T-helper 9 cell (primary cell): Measurements from ENCODE around the gene TBX15.

Source experiments
- DNase-seq: peaks from one replicate; pipeline ENCODE4 v3.0.0-alpha.2; 2020

TBX15 gene

DNA sequence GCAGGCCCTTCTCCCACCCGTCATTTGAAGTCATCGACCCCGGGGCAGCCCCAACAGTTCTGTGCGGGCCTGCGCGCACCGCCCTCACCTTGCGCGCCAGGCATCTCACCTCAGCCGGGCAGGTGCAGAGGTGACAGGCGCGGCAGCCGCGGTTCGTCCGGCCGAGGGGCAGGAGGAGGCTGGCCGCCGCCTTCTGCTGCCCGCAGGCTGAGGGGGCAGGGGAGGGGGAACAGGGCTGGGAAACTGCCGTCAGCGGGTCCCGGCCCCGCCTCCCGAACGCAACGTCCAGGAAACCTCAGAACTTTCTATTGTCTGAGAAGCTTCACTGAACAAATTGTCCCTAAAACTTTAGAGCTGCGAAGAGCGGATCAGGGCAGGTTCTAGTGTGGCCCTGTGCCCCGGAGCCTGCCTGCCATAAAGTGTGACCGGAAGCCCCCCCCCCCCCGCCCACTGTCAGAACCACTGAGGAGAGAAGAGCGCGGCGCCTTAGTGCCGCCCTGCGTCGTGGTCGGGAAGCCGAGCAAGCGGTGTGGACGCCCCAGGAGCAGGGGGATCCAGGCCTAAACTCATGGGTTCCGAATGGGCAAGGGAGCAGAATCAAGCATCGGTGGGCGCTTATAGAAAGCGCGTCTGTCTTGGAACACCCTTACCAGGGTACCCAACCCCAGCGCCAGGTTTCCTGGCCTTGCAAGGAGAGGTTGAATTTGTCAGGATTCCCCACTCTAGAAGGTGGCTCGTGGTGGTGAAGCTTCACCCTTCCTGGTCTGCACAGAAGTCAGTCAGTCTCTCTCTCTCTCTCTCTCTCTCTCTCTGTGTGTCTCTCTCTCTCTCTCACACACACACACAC lies 13.3 kb upstream of the TBX15 start:
- no peak for DNase-seq

DNA sequence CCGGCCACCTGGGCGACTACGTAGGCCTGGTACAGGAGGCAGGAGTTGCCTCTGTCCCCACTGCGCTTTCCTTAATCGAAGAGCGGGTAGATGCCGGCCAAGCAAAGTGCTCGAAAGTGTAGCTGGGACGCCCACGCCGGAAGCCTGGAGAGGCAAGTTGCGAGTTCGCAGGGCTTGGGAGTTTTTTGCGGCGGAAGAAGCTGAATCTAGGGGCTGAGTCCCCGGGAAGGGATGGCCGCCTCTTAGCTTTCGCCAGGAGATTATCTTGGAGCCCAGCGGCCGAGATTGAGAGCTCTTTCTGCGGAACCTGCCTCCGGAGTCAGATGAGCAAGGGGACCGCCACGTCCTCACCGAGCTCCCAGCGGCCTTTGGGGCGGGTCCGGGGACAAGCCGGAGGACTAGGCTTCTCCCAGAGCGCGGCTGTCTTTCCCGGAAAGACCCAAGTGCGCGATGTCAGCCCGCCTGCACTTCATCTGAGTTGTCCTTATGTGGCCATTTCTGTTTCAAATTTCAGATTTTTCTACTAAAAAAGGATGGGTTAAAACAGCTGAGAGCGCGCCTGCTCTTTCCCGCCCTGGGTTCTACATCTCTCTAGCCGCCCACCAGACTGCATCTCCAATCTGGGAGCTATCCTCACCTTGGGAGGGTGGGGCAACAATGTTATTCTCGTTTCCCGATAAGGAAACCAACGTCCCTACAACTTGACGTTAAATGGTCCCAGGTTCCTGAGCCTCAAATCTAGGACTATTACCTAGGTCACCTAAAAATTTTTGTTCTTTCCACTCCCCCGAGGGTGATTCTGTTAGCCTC lies 12.4 kb upstream of the TBX15 start:
- no peak for DNase-seq

DNA sequence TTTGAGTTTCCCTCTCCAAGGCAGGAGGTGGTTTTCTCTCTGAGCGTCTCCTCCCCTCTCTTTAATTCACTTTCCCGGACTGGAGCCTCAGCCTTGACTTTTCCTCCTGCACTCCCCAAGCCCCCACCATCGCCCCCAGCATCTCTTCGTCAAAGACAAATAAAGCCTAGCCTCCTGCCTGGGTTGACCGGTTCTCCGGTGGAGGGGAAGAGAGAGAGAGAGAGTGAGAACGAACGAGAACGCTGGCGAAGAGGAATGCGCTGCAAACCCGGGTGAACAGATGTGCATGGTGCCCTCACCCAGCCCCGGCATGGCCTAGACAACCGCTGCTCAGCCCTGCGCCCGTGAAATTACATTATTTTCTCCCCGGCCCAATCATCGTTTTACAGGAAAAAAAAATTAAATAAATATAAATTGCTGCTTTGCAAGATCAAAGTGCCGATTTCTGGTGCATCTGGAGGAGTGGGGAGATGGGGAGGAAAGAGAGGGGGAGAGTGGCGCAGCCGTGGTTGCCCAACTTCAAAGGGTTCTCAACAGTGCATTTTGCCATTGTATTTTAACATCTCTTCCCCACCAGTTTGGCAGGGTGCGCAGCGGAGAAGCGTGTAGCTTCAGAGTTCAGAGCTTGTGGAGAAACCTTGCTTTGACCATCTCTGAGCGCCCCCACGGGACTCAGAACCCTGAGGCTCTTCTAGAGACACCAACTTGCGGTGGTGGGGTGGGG lies 11.4 kb upstream of the TBX15 start:
- DNase-seq: no peak

DNA sequence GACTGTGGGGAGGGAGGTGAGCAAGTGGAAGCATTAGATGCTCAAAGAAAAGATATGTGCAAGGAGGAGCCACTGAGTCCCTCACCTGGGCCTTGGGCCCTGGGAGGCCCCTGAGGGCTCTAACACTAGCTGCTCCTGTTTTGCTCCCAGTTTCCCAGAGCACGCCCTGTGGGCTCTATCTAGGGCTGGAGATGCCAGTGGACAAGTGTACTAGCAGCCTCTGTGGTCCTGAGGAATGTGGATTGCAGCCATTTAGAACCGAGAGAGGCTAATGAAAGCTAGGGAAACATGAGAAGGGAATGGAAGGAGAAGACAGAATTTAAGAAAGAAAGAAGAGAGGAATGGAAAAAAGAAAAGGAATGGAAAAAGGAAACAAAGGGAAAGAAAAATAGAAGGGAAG lies 10.0 kb upstream of the TBX15 start:
- no peak for DNase-seq

DNA sequence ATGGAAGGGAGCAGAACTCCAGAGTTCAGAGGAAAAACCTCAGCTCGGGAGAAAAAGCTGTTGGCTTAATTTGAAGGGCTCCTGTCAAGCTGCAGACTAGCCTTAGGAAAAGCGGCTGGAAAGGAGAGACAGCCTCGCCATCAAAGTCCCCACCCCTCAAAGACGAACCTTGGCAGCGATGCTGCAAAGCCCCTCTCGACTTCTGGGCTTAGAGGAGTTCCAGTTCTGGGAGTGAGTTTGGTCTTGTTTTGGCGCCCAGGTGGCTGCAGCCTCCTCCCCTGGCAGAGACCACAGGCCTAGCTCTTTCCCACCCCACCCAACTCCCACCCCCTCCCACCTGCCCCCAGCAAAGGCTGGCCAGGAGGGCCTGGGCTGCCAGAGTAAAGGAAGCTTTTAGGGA lies 9.1 kb upstream of the TBX15 start:
- DNase-seq: no peak

DNA sequence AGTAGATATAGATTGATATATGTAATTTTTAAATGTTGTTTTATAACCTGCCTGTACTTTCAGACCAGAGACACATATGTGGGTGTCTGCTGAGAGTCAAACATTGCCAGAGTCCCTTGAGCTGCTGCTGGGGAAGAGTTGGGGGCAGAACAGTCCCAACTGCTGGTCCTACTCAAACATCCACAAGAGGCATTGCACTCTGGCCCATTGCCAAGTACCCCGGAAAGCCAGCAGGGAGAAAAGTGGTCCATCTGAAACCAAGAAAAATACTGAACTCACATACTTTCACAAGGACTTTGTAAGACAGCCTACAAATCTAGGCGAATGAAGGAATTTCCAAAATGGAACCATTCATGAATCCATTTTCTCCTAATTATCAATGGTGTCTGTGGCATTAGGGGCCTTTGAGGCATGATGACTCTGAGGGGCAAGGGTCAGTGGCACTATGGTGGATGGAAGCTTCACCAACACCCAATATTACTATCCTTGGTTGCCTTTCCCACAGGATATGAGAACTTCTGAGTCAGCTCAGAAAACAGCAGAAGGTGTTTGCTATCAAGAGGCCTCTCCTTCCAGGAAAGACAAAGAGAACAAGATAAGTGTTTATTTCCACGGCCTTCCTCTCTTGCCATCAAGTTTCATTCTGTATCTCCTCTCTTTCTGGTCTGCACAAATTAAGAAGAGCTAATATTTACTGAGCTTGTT lies 7.3 kb upstream of the TBX15 start:
- DNase-seq: no peak

DNA sequence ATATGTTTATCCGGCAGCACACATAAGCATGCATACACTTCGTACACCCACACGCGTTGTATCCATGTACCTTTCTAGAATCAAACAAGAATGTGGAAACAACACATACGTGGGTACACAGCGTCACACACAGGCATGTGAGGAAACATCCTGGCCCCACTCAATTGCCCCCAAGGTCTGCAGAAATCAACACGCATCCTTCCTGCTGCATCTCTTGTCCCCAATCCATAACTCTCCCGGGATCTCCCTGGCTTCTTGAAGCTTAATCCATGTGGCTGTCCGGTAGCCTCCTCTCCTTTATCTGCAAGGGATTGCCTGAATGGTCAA lies 5.5 kb upstream of the TBX15 start:
- no peak for DNase-seq

DNA sequence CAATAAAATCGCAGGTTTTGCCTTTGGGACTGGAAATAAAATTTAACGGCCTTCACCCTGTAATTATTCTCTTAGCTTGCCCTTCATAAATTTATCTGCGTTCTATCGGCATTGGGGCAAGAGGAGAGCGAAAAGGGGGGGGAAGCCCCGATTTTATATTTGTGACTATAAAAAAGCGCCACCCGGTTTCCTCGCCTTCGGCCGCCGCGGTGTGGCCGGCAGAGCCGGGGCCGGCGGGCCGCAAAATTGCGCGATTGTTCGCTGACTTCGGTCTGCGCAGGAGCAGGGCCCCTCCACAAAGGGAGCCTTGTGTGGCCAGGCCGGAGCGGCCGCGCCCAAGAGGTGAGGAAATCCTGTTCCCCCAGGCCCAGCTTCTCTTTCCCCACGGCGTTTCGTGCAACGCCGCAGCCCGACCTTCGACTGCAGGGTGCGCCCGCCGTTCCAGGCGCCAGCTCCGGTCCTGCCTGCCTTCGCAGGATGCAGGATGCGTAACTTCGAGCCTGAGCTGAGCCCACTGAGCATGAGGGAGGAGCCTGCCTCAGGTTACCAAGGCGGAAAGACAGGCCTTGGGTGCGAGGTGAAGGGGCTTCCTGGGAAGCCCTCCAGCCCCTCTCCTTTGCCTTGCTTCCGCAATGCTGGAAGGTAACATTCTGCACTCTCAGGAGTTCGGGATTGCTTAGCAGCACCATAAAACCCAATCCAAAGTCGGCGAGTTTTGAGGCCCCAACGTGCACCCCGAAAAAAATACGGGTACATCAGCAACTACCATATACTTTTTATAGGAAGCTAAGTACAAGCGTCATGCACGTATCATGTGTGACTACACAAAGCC lies 4.9 kb upstream of the TBX15 start:
- no peak for DNase-seq

DNA sequence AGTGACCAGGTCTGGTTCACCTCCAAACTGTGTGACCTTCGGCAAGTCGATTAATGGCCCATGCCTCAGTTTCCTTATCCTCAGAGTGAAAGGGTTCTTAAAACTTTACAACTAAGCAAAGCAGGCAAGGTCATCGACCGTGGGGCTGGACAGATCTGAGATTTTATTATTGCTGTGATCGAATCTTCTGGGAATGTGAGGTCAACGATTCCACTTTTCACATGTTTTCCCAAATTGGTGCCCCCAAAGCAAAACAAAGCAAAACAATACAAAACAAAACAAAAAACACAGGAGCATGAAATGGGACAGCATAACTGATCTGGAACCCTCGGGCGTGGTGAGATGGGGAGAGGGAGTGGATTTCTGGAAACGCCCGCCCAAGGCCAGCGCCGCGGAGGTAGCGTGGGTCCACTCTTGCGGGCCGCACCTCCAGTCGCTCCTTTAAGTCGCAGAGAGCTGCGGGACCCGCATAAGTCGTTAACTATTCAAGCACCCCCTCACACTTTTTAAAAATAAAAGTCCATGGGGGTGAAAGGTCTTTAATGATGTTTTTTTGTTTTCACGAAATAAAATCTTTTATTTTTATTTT lies 4.2 kb upstream of the TBX15 start:
- no peak for DNase-seq

DNA sequence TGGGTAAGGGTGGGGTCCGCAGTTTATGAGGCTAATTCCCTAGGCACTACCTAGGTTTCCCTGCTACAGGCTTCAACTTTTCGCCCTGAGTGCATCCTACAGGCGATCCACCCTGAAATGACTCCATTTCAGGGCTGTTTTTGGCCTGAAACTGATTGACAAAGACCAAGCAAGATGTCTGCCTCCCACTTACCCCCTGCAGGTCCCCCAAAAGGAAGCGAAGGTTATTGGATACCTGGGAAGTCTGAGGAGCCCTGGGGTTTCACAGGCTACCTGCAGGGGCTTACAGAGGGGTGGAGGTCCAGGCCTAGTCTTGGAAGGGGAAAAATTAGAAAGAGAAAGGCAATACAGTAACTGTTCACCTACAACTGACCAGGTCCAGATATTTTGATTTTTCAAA lies 3.3 kb upstream of the TBX15 start:
- DNase-seq: no peak

DNA sequence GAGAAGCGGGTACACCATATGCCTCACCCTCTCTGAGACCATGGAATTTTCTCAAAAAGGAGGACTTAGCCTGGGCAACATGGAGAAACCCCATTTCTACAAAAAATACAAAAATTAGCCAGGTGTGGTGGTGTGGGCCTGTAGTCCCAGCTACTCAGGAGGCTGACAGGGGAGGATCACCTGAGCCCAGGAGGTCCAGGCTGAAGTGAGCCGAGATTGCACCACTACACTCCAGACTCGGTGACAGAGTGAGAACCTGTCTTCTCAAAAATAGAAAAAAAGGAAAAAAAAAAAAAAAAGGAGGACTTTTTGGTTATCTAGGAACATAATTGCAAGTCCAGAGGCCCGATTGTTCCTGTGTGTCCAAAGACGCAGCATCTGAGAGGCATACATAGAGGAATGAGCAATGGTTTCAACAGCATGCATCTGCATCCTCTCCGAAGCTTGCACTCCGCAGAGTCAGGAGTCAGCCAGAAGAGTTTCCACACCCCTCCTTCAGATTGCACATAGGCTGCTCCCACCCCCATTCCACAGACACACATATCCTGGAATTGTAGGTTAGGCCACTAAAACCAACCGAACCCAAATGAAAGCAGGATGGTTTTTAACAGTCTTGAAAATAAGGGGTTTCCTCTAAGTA lies 2.5 kb upstream of the TBX15 start:
- no peak for DNase-seq

DNA sequence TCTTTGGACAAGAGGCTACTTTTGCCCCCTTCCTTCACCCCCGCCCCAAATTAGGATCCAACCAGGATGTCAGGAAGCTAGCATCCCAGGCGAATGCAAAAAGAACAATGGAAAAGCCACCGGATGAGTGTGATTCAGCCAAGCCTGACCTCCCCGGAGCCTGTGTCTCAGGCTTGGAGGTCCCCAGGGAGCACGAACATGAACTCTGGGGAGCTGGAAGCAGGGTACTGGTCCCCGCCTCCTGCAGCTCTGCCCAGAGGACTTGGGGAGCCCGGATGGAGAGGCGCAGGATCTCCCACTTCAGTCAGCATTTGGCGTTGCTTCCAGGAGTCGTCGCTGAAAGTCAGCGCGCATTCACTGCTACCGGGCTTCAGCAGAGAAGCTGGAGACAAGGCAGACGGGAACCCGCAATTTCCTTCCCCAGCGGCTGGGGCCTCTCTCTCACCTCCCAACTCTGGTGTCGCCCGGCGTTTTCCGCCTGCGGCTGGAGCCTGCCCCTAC lies 1.8 kb upstream of the TBX15 start:
- no peak for DNase-seq

DNA sequence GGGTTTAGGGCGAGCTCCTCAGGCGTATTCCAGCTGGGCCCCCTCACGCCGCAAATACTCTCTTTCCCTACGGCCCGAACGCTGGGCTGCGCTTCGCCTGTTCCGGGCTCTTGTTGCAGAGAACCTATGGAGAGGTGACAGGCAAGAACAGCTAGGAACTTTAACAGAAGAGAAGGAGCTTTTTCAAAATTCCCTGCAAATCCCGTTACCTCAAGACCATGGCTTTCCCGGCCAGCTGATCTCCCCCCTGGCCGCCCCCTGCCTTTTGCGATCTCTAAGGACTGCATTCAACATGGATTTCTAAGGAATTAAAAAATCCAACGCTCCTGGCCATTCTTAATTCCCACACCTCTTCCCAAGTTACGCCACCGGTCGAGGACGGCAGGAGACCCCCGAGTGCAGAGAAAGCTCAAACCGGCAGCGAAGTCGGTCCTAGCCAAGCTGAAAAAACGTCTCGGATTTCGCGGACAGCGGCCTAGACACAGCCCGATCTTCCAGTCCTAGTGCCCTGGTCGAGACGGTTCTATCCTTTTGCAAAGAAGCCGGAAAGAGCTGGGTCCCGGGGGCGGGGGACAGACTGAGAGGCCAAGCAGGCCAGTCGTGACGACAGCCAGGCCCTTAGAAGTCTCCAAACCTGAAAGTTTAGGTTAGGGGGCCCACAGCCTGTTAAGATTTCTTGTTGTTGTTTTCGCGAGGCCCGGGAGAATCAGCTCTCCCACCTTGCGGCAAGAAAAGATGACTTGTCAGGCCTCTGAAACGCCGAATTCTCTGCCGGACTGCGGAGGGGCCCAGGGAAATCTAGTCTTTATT lies 1.1 kb upstream of the TBX15 start:
- no peak for DNase-seq

DNA sequence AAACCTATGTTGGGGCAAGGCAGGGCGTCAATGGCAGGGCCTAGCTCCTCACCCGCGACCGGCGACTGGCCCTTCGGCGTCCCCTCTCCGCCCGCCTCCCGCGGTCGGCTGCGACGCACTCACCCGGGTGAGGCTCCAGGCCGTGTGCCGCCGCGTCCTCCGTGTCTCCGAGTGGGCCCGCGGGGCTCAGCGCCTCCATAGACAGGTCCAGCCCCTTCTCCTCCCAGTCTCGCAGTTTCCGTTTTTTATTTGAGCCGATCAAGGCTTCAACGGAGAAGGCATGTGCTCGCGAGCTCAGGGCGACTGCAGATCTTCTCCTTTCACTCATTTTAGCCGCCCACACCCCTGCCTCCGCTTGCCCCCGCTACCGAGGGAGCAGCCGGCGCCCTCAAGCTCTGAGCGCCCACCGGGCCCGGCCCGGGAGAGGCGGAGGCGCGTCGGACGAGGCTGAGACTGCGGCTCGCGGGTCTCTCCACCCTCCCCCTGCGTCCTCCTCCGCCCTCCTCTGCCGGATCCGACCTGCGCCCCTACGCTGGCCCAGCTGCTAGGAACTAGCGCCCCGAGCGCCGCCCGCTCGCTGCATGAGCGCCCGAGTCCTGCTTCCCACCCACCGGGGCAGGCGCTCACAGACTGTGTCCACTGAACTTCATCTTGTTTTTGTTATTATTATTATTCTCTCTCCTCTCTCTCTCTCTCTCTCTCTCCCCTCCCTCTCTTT lies 516 bp downstream of the TBX15 start:
- no peak for DNase-seq

DNA sequence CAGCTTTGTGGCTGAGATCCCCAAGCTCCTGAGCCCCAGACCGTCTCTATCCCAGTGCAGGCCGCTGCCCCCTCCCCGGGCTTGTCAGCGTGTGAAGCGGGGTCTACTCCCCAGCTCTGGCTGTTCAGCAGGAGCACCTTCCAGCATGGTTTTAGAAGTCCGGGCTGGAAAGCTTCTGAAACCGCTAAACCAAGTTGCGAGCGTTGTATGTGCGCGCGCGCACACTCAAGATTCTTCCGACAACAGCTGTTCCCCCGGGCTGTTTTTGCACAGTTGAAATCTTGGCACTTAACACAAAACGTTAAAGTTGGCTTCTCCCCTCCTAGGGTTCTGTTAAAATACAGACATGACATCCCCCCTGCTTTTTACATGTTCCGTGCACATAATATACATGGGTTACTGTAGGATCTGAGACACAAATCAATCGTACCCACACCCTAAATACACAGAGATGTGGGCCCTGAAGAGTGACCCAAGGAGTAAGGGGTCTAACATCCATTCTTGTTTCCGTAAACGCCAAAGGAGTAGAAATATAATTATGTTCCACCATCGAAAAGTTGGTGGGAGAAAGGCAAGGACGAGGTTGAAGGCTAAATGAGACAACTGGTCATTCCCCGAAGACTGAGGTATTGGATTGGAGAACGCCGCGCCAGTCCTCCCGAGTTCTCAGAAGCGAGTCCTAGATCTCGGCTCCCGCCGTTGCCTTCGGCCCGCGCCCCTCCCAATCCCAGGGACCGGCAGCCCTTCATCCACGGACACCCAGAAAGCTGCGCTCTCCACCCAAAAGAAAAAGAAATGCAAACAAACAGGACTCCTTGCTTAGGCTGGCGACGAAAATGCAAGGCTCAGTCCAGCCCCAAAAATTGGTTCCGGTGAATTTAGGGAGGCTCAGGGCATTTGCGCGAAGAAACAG lies 1.3 kb downstream of the TBX15 start:
- no peak for DNase-seq

DNA sequence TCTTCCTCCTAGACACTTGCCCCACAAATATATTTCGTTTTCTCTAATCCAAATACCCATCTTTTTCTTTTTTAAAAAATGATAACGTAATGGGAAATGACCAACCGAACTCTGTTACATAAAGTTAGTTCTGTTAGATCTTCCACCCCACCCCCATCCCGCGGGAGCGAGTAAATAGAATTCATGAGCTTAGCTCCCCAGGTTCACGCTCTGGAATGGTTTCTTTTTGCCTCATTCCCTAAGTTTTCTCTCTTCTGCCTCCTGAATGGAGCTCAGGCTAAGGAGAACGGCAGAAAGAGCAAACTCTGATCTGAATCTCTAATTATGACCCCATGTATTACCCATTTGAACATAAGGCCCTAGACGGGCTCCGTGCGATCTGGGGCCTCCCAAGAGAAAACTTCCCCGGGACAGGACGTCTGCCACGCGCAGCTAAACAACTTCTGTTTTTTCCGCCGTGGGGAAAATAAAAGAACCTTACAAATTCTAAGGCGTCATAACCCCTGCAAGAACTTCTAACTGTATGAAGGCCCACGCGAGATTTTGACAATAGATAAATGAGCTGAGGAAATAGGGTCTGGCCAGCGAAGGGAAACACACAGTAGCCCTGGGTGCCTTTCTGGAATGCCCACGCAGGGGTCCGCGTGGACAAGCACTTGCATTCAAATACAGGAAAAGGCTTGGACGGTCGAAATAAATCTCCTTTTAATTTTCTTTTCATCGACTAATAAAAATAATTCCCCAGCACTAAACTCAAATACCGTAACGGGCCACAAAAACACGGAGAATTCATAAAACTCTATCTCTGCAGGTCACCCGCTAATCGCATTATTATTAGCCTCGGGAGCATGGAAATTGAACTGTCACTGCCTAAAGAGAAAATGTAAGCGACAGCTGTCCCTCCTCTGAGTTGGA lies 2.2 kb downstream of the TBX15 start:
- no peak for DNase-seq
